Measurements from ENCODE around the gene TLE6. TPM values are rescaled to one million over a fixed set of nuclear protein-coding genes. Genes with fewer than 3 reads are reported as not detected.

The TLE6 gene
- total RNA-seq, 6 experiments from 2014 or later, result 0.82 to 3.0 (median 1.2) TPM

GRCh38 chr19:3038214-3038613, 60.9 kb downstream of the TLE6 start:
- Mint-ChIP-seq H3K27me3 (ENCODE audit: insufficient read depth) (peaks cover 10% of the 10 kb centered on the region), H3K9me3 (no peaks in the 10 kb centered on the region), H3K36me3 (ENCODE audit: low read depth) (no peaks in the 10 kb centered on the region), H3K4me3 (no peak overlapping the region), H3K4me1 (ENCODE audit: low read depth) (peaks cover 33% of the 10 kb centered on the region), H3K27ac (no peak overlapping the region)
- DNase-seq, result no peak
- no peak for TF ChIP-seq CTCF (IDR thresholded peaks at IDR 0.05)

GRCh38 chr19:3039125-3039524, 61.8 kb downstream of the TLE6 start:
- Mint-ChIP-seq H3K4me1 (ENCODE audit: low read depth) (peaks cover 27% of the 10 kb centered on the region), H3K4me3 (no peak overlapping the region), H3K9me3 (no peaks in the 10 kb centered on the region), H3K36me3 (ENCODE audit: low read depth) (no peaks in the 10 kb centered on the region), H3K27me3 (ENCODE audit: insufficient read depth) (peaks cover 10% of the 10 kb centered on the region), H3K27ac (no peak overlapping the region)
- DNase-seq, result no peak
- TF ChIP-seq CTCF (IDR thresholded peaks at IDR 0.05), result no peak

GRCh38 chr19:3039641-3040077, 62.3 kb downstream of the TLE6 start:
- Mint-ChIP-seq H3K27me3 (ENCODE audit: insufficient read depth) (peaks cover 8% of the 10 kb centered on the region), H3K27ac (no peak overlapping the region), H3K9me3 (no peaks in the 10 kb centered on the region), H3K4me3 (no peak overlapping the region), H3K36me3 (ENCODE audit: low read depth) (no peaks in the 10 kb centered on the region), H3K4me1 (ENCODE audit: low read depth) (peaks cover 21% of the 10 kb centered on the region)
- no peak for TF ChIP-seq CTCF (IDR thresholded peaks at IDR 0.05)
- DNase-seq, result no peak

- H3K4me3 Mint-ChIP-seq, result no peak overlapping the region
These were observed 64.0 kb downstream of the TLE6 start for GRCh38 chr19:3041327-3041726.

GRCh38 chr19:3041761-3042620, 64.6 kb downstream of the TLE6 start:
- Mint-ChIP-seq H3K27ac (no peak overlapping the region), H3K4me1 (ENCODE audit: low read depth) (no peaks in the 10 kb centered on the region), H3K36me3 (ENCODE audit: low read depth) (no peaks in the 10 kb centered on the region), H3K27me3 (ENCODE audit: insufficient read depth) (peaks cover 4% of the 10 kb centered on the region), H3K4me3 (no peak overlapping the region), H3K9me3 (no peaks in the 10 kb centered on the region)
- no peak for TF ChIP-seq CTCF (IDR thresholded peaks at IDR 0.05)
- no peak for DNase-seq

More at GRCh38 chr19:3041327-3041726, 64.0 kb downstream of the TLE6 start:
- Mint-ChIP-seq H3K4me1 (ENCODE audit: low read depth) (peaks cover 6% of the 10 kb centered on the region), H3K27me3 (ENCODE audit: insufficient read depth) (peaks cover 4% of the 10 kb centered on the region), H3K36me3 (ENCODE audit: low read depth) (no peaks in the 10 kb centered on the region), H3K27ac (no peak overlapping the region), H3K9me3 (no peaks in the 10 kb centered on the region)
- TF ChIP-seq CTCF (IDR thresholded peaks at IDR 0.05), result no peak
- DNase-seq, result no peak
